ENCODE results near the gene WASF2. TPM values are rescaled to one million over a fixed set of nuclear protein-coding genes. Genes with fewer than 3 reads are reported as not detected.
"Not testable (repeated sequence)": the region's sequence is repeated elsewhere in the genome, so short reads cannot be mapped to it uniquely, and the experiment has no call there.

WASF2 gene
- total RNA-seq, 1 donor from 2014 or later = 25.3 TPM

- DNase-seq (ENCODE audit: low spot score) = no peak
Observed at GRCh38 chr1:27454610-27455009, 35.4 kb downstream of the WASF2 start.

- no peak for DNase-seq (ENCODE audit: low spot score)
Observed at GRCh38 chr1:27451343-27451742, 38.6 kb downstream of the WASF2 start.

- DNase-seq (ENCODE audit: low spot score) = no peak
Observed at GRCh38 chr1:27448982-27449381, 41.0 kb downstream of the WASF2 start.

- no peak for DNase-seq (ENCODE audit: low spot score)
Observed at GRCh38 chr1:27447883-27448282, 42.1 kb downstream of the WASF2 start.

GRCh38 chr1:27447399-27447798, 42.6 kb downstream of the WASF2 start:
- DNase-seq (ENCODE audit: low spot score) = no peak

- DNase-seq (ENCODE audit: low spot score) = no peak
Observed at GRCh38 chr1:27446496-27447020, 43.4 kb downstream of the WASF2 start.

- no peak for DNase-seq (ENCODE audit: low spot score)
Observed at GRCh38 chr1:27445177-27445936, 44.6 kb downstream of the WASF2 start.

- no peak for DNase-seq (ENCODE audit: low spot score)
Observed at GRCh38 chr1:27444632-27445031, 45.3 kb downstream of the WASF2 start.

GRCh38 chr1:27439150-27439549, 50.8 kb downstream of the WASF2 start:
- no peak for DNase-seq (ENCODE audit: low spot score)

GRCh38 chr1:27438621-27439061, 51.3 kb downstream of the WASF2 start:
- DNase-seq (ENCODE audit: low spot score) = no peak

GRCh38 chr1:27436204-27437159, 53.5 kb downstream of the WASF2 start:
- DNase-seq (ENCODE audit: low spot score) = peak; percentile 41

- DNase-seq (ENCODE audit: low spot score) = peak; percentile 56
Observed at GRCh38 chr1:27435566-27436203, 54.3 kb downstream of the WASF2 start.

- no peak for DNase-seq (ENCODE audit: low spot score)
Observed at GRCh38 chr1:27433706-27434105, 56.3 kb downstream of the WASF2 start.

- DNase-seq (ENCODE audit: low spot score) = not testable (repeated sequence)
Observed at GRCh38 chr1:27432725-27433124, 57.2 kb downstream of the WASF2 start.

GRCh38 chr1:27431601-27431940, 58.4 kb downstream of the WASF2 start:
- DNase-seq (ENCODE audit: low spot score) = no peak

GRCh38 chr1:27430903-27431600, 58.9 kb downstream of the WASF2 start:
- peak; percentile 43 for DNase-seq (ENCODE audit: low spot score)

GRCh38 chr1:27429029-27429425, 60.9 kb downstream of the WASF2 start:
- DNase-seq (ENCODE audit: low spot score) = no peak

- DNase-seq (ENCODE audit: low spot score) = peak; percentile 43
Observed at GRCh38 chr1:27428316-27429028, 61.5 kb downstream of the WASF2 start.

GRCh38 chr1:27427816-27428315, 62.1 kb downstream of the WASF2 start:
- no peak for DNase-seq (ENCODE audit: low spot score)

- DNase-seq (ENCODE audit: low spot score) = no peak
Observed at GRCh38 chr1:27427329-27427728, 62.6 kb downstream of the WASF2 start.
